ENCODE results near the gene DOK7.
"Not testable (repeated sequence)": the region's sequence is repeated elsewhere in the genome, so short reads cannot be mapped to it uniquely, and the experiment has no call there.

DOK7 gene

GRCh38 chr4:3524349-3524748 lies 61.2 kb downstream of the DOK7 start:
- DNase-seq: no peak

- DNase-seq: no peak
Measured at GRCh38 chr4:3524920-3525319, 61.8 kb downstream of the DOK7 start.

- DNase-seq: no peak
Measured at GRCh38 chr4:3525532-3526430, 62.7 kb downstream of the DOK7 start.

- DNase-seq: no peak
Measured at GRCh38 chr4:3526456-3526855, 63.4 kb downstream of the DOK7 start.

GRCh38 chr4:3527101-3527913 lies 64.2 kb downstream of the DOK7 start:
- no peak for DNase-seq

- no peak for DNase-seq
Measured at GRCh38 chr4:3527914-3528876, 65.1 kb downstream of the DOK7 start.

GRCh38 chr4:3529363-3529762 lies 66.3 kb downstream of the DOK7 start:
- DNase-seq: no peak

GRCh38 chr4:3530051-3530450 lies 66.9 kb downstream of the DOK7 start:
- no peak for DNase-seq

GRCh38 chr4:3530663-3531254 lies 67.7 kb downstream of the DOK7 start:
- no peak for DNase-seq

GRCh38 chr4:3531318-3531878 lies 68.3 kb downstream of the DOK7 start:
- DNase-seq: no peak

GRCh38 chr4:3531879-3532750 lies 69.0 kb downstream of the DOK7 start, which contains the start of gene LRPAP1:
Gene LRPAP1, minus strand, starts transcription at chr4:3532422. Its CDS starts 10 bp downstream, at chr4:3532412.
- peak; percentile 38 for DNase-seq

- no peak for DNase-seq
Measured at GRCh38 chr4:3532751-3533422, 69.8 kb downstream of the DOK7 start.

- no peak for DNase-seq
Measured at GRCh38 chr4:3533423-3533820, 70.3 kb downstream of the DOK7 start.

- not testable (repeated sequence) for DNase-seq
Measured at GRCh38 chr4:3535812-3536211, 72.7 kb downstream of the DOK7 start.

- DNase-seq: not testable (repeated sequence)
Measured at GRCh38 chr4:3538906-3539305, 75.8 kb downstream of the DOK7 start.

GRCh38 chr4:3543415-3543814 lies 80.3 kb downstream of the DOK7 start:
- DNase-seq: not testable (repeated sequence)

Measured in SHP77 treated with DMSO at 0.1 percent for 48 hours (cell line).